Liver (tissue), 9 donors: ENCODE measurements around the gene SMIM26. TPM values are rescaled to one million over a fixed set of nuclear protein-coding genes. Genes with fewer than 3 reads are reported as not detected.

Experiments used
- DNase-seq: peaks from one replicate; pipeline ENCODE4 v3.0.0-alpha.2; 2017; ENCODE audit warnings: low spot score
- H3K27ac ChIP-seq, 2 donors: one replicate each; pipeline ENCODE4 v1.7.0; 2013; ENCODE audit warnings: inconsistent platforms in 2 of 2, low read length in 2 of 2, control low read depth in 1 of 2, low read depth in 1 of 2, mild to moderate bottlenecking in 1 of 2
- H3K27me3 ChIP-seq, 4 donors: one replicate each; pipeline versions ENCODE4 v1.6.1 to v1.7.0; 2013; ENCODE audit warnings: low read length in 3 of 4, inconsistent platforms in 1 of 4, mild to moderate bottlenecking in 1 of 4, moderate library complexity in 1 of 4; ENCODE audit not compliant: control insufficient read depth in 4 of 4, insufficient read depth in 4 of 4
- H3K36me3 ChIP-seq, 4 donors: one replicate each; pipeline versions ENCODE4 v1.6.1 to v1.7.0; 2013; ENCODE audit warnings: low read length in 3 of 4, mild to moderate bottlenecking in 3 of 4, low read depth in 1 of 4, moderate library complexity in 1 of 4; ENCODE audit not compliant: control insufficient read depth in 4 of 4, insufficient read depth in 3 of 4
- H3K4me1 ChIP-seq, 4 donors: one replicate each; pipeline versions ENCODE4 v1.6.1 to v1.7.0; 2013; ENCODE audit warnings: low read length in 3 of 4, mild to moderate bottlenecking in 3 of 4, moderate library complexity in 1 of 4; ENCODE audit not compliant: control insufficient read depth in 4 of 4, insufficient read depth in 4 of 4
- H3K4me3 ChIP-seq, 3 donors: one replicate each; pipeline versions ENCODE4 v1.6.1 to v1.7.0; 2013; ENCODE audit warnings: low read length in 3 of 3, control low read depth in 1 of 3, low read depth in 1 of 3, mild to moderate bottlenecking in 1 of 3
- H3K9ac ChIP-seq, 2 donors: one replicate each; pipeline ENCODE4 v1.7.0; 2013; ENCODE audit warnings: low read length in 2 of 2, mild to moderate bottlenecking in 2 of 2, moderate library complexity in 2 of 2, control low read depth in 1 of 2, low read depth in 1 of 2
- H3K9me3 ChIP-seq, 4 donors: one replicate each; pipeline versions ENCODE4 v1.6.1 to v1.7.0; 2013; ENCODE audit warnings: low read length in 3 of 4; ENCODE audit not compliant: control insufficient read depth in 4 of 4
- ATF3 ChIP-seq: IDR thresholded peaks from 2 replicates; pipeline ENCODE4 v1.6.1; 2016; ENCODE audit warnings: antibody characterized with exemption
- CTCF ChIP-seq: fragments of 150-350 bp; IDR thresholded peaks from 2 replicates; pipeline ENCODE4 v1.5.1; 2017; ENCODE audit warnings: improper control_type of control experiment, low read depth, low read length; ENCODE audit not compliant: missing input control
- EGR1 ChIP-seq, 2 donors: IDR thresholded peaks; 2 replicates each; pipeline ENCODE4 v1.6.1; 2016 to 2018; ENCODE audit warnings: antibody characterized with exemption in 2 of 2, low read depth in 2 of 2
- FOXA1 ChIP-seq: IDR thresholded peaks from 2 replicates; pipeline ENCODE4 v1.6.1; 2016; ENCODE audit warnings: antibody characterized with exemption
- FOXA2 ChIP-seq: IDR thresholded peaks from 2 replicates; pipeline ENCODE4 v1.6.1; 2016; ENCODE audit warnings: antibody characterized with exemption
- GABPA ChIP-seq, 2 donors: IDR thresholded peaks in 1 of 2; conservative IDR thresholded peaks in 1 of 2; 2 replicates each; pipeline ENCODE4 v1.6.1; 2016; ENCODE audit warnings: antibody characterized with exemption in 2 of 2, mild to moderate bottlenecking in 1 of 2, moderate library complexity in 1 of 2
- HNF4A ChIP-seq, 2 donors: conservative IDR thresholded peaks; 2 replicates each; pipeline ENCODE4 v1.6.1; 2016; ENCODE audit warnings: antibody characterized with exemption in 2 of 2, mild to moderate bottlenecking in 2 of 2
- HNF4G ChIP-seq: IDR thresholded peaks from 2 replicates; pipeline ENCODE4 v1.6.1; 2016; ENCODE audit warnings: antibody characterized with exemption
- JUND ChIP-seq, 2 donors: IDR thresholded peaks; 2 replicates each; pipeline ENCODE4 v1.6.1; 2016; ENCODE audit warnings: antibody characterized with exemption in 2 of 2
- MAX ChIP-seq: IDR thresholded peaks from 2 replicates; pipeline ENCODE4 v1.6.1; 2016; ENCODE audit warnings: antibody characterized with exemption
- NR2F2 ChIP-seq: IDR thresholded peaks from 2 replicates; pipeline ENCODE4 v1.6.1; 2016; ENCODE audit warnings: antibody characterized with exemption
- RAD21 ChIP-seq, 2 donors: IDR thresholded peaks; 2 replicates each; pipeline ENCODE4 v1.6.1; 2016; ENCODE audit warnings: antibody characterized with exemption in 2 of 2, mild to moderate bottlenecking in 2 of 2
- REST ChIP-seq: IDR thresholded peaks from 2 replicates; pipeline ENCODE4 v1.6.1; 2016; ENCODE audit warnings: antibody characterized with exemption, mild to moderate bottlenecking
- RXRA ChIP-seq, 2 donors: IDR thresholded peaks; 2 replicates each; pipeline ENCODE4 v1.6.1; 2017 to 2018; ENCODE audit warnings: antibody characterized with exemption in 2 of 2, mild to moderate bottlenecking in 1 of 2
- SP1 ChIP-seq: IDR thresholded peaks from 2 replicates; pipeline ENCODE4 v1.6.1; 2018; ENCODE audit warnings: antibody characterized with exemption, mild to moderate bottlenecking
- TAF1 ChIP-seq: conservative IDR thresholded peaks from 2 replicates; pipeline ENCODE4 v1.6.1; 2016; ENCODE audit warnings: antibody characterized with exemption, mild to moderate bottlenecking
- YY1 ChIP-seq: IDR thresholded peaks from 2 replicates; pipeline ENCODE4 v1.6.1; 2016; ENCODE audit warnings: antibody characterized with exemption, mild to moderate bottlenecking
- ZBTB33 ChIP-seq: IDR thresholded peaks from 2 replicates; pipeline ENCODE4 v1.6.1; 2016; ENCODE audit warnings: antibody characterized with exemption
- WGBS: extraction: QIAGEN DNeasy Blood & Tissue Kit; methylation state at CpG from one replicate; pipeline ENCODE4 v1.1.7; 2013; 5-methylcytosine and 5-hydroxymethylcytosine counted together
- polyA plus RNA-seq, 2 donors: library from polyadenylated mRNA; stranded (reverse) in 1 of 2; unstranded in 1 of 2; fragments of 200-250 nt in 1 of 2; fragments of >200 nt in 1 of 2; fragmentation: Nextera tagmentation in 1 of 2; extraction: Ambion mirVana in 1 of 2; gene quantifications; one replicate each; pipeline versions ENCODE4 v1.2.1 to v1.2.3, GENCODE V29; 2013 to 2015
- total RNA-seq, 2 donors: library from RNA; depleted of rRNA; stranded (reverse); fragments of >200 nt; gene quantifications; one replicate each; pipeline ENCODE4 v1.2.3, GENCODE V29; 2014
- donor health status: healthy.
- donor health status: healthy.
- donor health status: healthy.
- donor health status: healthy.
- donor health status: healthy.

SMIM26 gene
- total and polyA plus RNA-seq, 4 donors: 37.4 to 142 (median 54.5) TPM

- Histone ChIP-seq H3K9ac (no peak overlapping the region), H3K27me3 (no peaks in the 10 kb centered on the region), H3K36me3 (peaks cover 14 to 45% (median 29%) of the 10 kb centered on the region in 4 donors), H3K27ac (no peak overlapping the region), H3K4me3 (no peak overlapping the region), H3K4me1 (peaks cover 0 to 20% (median 14%) of the 10 kb centered on the region in 4 donors), H3K9me3 (no peaks in the 10 kb centered on the region)
- TF ChIP-seq JUND (IDR thresholded peaks at IDR 0.05) (no peak), HNF4G (no peak), ATF3 (no peak), GABPA (IDR thresholded peaks at IDR 0.05 in 1 of 2, conservative IDR thresholded peaks at IDR 0.05 in 1 of 2) (no peak), CTCF (no peak), REST (no peak), SP1 (no peak), NR2F2 (no peak), HNF4A (conservative IDR thresholded peaks at IDR 0.05) (no peak), EGR1 (IDR thresholded peaks at IDR 0.05; ENCODE audit: low read depth in 2 of 2) (no peak), FOXA1 (no peak), ZBTB33 (no peak), RAD21 (IDR thresholded peaks at IDR 0.05) (no peak), TAF1 (no peak), YY1 (no peak), MAX (no peak), RXRA (IDR thresholded peaks at IDR 0.05) (no peak), FOXA2 (no peak)
- DNase-seq: no peak
- 100% methylated on average over 2 of the region's 2 CpGs for WGBS
Measured at GRCh38 chr20:18537651-18538050, 29.6 kb upstream of the SMIM26 start.
